HepG2 (cell line): Measurements from ENCODE around the gene NPB. TPM values are rescaled to one million over a fixed set of nuclear protein-coding genes. Genes with fewer than 3 reads are reported as not detected.

Experiments
- CHD2 ChIP-seq: IDR thresholded peaks from 2 replicates; pipeline ENCODE4 v1.6.1; 2011; ENCODE audit warnings: low read depth, low read length, improper control_type of control experiment
- EHMT2 ChIP-seq: fragments of 200-600 bp; sonication (generic); IDR thresholded peaks from 2 replicates; pipeline ENCODE4 v1.7.0; 2017; ENCODE audit warnings: antibody characterized with exemption, low read depth, low read length, borderline replicate concordance
- ONECUT2 ChIP-seq: sonication (generic); formaldehyde crosslinking; IDR thresholded peaks from 2 replicates; pipeline ENCODE4 v1.4.0; 2020; ENCODE audit warnings: missing genetic modification reagents
- PTBP1 ChIP-seq: fragments of 200-400 bp; formaldehyde crosslinking; IDR thresholded peaks from 2 replicates; pipeline ENCODE4 v1.6.1; 2018; ENCODE audit warnings: low read length, low read depth; ENCODE audit not compliant: poor library complexity, severe bottlenecking
- SCMH1 ChIP-seq: sonication (generic); formaldehyde crosslinking; IDR thresholded peaks from 2 replicates; pipeline ENCODE4 v1.9.0; 2021; ENCODE audit warnings: missing genetic modification reagents, mild to moderate bottlenecking, borderline replicate concordance
- ZIK1 ChIP-seq: sonication (generic); formaldehyde crosslinking; IDR thresholded peaks from 2 replicates; pipeline ENCODE4 v1.5.0; 2020; ENCODE audit warnings: mild to moderate bottlenecking, low read depth, missing genetic modification reagents, borderline replicate concordance
- ZKSCAN1 ChIP-seq: fragments of 150-350 bp; IDR thresholded peaks from 2 replicates; pipeline ENCODE4 v1.6.1; 2014; ENCODE audit warnings: low read length
- ZNF264 ChIP-seq: sonication (generic); formaldehyde crosslinking; IDR thresholded peaks from 2 replicates; pipeline ENCODE4 v1.4.0; 2020; ENCODE audit warnings: missing genetic modification reagents
- ZNF446 ChIP-seq: sonication (generic); formaldehyde crosslinking; IDR thresholded peaks from 2 replicates; pipeline ENCODE4 v1.5.0; 2020; ENCODE audit warnings: mild to moderate bottlenecking, missing genetic modification reagents
- ZNF678 ChIP-seq: sonication (generic); formaldehyde crosslinking; IDR thresholded peaks from 2 replicates; pipeline ENCODE4 v1.4.0; 2020; ENCODE audit warnings: mild to moderate bottlenecking, missing genetic modification reagents
- ZNF703 ChIP-seq: sonication (generic); formaldehyde crosslinking; IDR thresholded peaks from 2 replicates; pipeline ENCODE4 v1.5.1; 2020; ENCODE audit warnings: missing genetic modification reagents, mild to moderate bottlenecking, moderate library complexity, borderline replicate concordance
- polyA plus RNA-seq, 8 experiments: library from polyadenylated mRNA; depleted of rRNA in 3 of 8; stranded (reverse) in 7 of 8; unstranded in 1 of 8; fragments of >200 nt; fragmentation: Illumina TruSeq in 4 of 8; extraction: Trizol in 4 of 8; gene quantifications; 2 replicates each; pipeline versions ENCODE4 v1.2.1 to v1.2.3, GENCODE V29; 2011 to 2016; ENCODE audit warnings: low read depth in 4 of 8, missing spikeins in 1 of 8, mixed read lengths in 1 of 8; ENCODE audit not compliant: insufficient read depth in 1 of 8
- total RNA-seq, 5 experiments: library from RNA; depleted of rRNA; stranded (reverse); fragments of >200 nt; fragmentation: Illumina TruSeq; extraction: Trizol; gene quantifications; 2 replicates each; pipeline ENCODE4 v1.2.3, GENCODE V29; 2016; ENCODE audit warnings: low read depth in 1 of 5
- TF ChIP-seq, protein P1 (sequence below): sonication (generic); formaldehyde crosslinking; IDR thresholded peaks from 2 replicates; pipeline ENCODE4 v1.9.0; 2021; ENCODE audit warnings: missing genetic modification reagents, borderline replicate concordance
- TF ChIP-seq, protein P2 (sequence below): sonication (generic); formaldehyde crosslinking; IDR thresholded peaks from 2 replicates; pipeline ENCODE4 v1.4.0; 2020; ENCODE audit warnings: missing genetic modification reagents, borderline replicate concordance
- TF ChIP-seq, protein P3 (sequence below): sonication (generic); formaldehyde crosslinking; IDR thresholded peaks from 2 replicates; pipeline ENCODE4 v1.5.0; 2020; ENCODE audit warnings: mild to moderate bottlenecking, missing genetic modification reagents

The NPB gene
- total and polyA plus RNA-seq, 2 of the 13 experiments (the other 11 are each of a cell fraction or from before 2014, with no cell fraction given) = 0.11 to 0.93 TPM

DNA sequence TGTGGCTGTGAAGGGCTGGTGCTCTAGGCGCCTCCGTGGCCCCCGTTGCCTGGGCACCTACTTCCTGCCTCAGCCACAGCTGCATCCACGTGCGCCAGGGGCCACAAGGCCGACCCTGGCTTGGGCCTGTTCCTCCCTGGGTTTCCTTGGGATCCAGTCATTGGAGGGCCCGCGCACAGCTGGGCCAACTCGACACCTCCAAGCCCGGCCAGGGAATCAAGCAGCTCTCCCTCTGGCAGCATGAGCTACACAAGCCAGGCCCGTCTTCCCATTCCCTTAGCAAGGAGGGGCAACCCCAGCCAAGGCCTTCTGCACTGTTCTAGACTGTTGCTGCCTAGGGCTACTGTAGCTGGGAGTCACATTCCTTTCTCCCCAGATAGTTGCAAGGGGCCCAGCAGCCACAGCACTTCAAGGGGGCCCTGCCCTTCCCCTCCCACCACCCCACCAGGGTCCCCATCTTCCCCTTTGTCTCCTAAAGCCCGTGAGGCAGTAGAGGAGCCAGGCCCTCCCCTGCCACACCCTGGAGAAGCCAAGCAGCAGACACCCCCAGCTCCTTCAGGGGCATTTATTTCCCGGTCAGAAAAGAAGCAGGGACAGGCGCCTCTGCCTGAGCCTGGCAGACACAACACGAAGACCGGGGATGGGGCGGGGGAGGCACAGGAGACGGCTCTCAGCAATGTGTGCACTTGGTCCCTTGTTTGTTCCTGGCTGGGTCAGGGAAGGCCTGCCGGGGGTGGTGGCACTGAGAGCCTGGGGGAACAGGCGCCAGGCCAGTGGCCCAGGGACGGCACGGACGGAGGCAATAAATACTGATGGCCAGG lies 34.7 kb upstream of the NPB start (continued):
- TF ChIP-seq ZNF703 (0 out of 2 replicates have a peak, but pooled peaks have one; percentile 55), ONECUT2 (CRISPR knock-in tag) (no peak; the same call in 1 of the 2 replicates), ZIK1 (no peak), ZNF678 (CRISPR knock-in tag) (no peak), ZNF264 (CRISPR knock-in tag) (no peak), PTBP1 (peak; percentile 61), EHMT2 (no peak), ZNF446 (no peak), SCMH1 (CRISPR knock-in tag) (no peak), CHD2 (no peak), ZKSCAN1 (no peak)
- TF ChIP-seq, protein P1, sequence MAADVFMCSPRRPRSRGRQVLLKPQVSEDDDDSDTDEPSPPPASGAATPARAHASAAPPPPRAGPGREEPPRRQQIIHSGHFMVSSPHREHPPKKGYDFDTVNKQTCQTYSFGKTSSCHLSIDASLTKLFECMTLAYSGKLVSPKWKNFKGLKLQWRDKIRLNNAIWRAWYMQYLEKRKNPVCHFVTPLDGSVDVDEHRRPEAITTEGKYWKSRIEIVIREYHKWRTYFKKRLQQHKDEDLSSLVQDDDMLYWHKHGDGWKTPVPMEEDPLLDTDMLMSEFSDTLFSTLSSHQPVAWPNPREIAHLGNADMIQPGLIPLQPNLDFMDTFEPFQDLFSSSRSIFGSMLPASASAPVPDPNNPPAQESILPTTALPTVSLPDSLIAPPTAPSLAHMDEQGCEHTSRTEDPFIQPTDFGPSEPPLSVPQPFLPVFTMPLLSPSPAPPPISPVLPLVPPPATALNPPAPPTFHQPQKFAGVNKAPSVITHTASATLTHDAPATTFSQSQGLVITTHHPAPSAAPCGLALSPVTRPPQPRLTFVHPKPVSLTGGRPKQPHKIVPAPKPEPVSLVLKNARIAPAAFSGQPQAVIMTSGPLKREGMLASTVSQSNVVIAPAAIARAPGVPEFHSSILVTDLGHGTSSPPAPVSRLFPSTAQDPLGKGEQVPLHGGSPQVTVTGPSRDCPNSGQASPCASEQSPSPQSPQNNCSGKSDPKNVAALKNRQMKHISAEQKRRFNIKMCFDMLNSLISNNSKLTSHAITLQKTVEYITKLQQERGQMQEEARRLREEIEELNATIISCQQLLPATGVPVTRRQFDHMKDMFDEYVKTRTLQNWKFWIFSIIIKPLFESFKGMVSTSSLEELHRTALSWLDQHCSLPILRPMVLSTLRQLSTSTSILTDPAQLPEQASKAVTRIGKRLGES = peak; percentile 63; the same call in 1 of the 2 replicates
- TF ChIP-seq, protein P2, sequence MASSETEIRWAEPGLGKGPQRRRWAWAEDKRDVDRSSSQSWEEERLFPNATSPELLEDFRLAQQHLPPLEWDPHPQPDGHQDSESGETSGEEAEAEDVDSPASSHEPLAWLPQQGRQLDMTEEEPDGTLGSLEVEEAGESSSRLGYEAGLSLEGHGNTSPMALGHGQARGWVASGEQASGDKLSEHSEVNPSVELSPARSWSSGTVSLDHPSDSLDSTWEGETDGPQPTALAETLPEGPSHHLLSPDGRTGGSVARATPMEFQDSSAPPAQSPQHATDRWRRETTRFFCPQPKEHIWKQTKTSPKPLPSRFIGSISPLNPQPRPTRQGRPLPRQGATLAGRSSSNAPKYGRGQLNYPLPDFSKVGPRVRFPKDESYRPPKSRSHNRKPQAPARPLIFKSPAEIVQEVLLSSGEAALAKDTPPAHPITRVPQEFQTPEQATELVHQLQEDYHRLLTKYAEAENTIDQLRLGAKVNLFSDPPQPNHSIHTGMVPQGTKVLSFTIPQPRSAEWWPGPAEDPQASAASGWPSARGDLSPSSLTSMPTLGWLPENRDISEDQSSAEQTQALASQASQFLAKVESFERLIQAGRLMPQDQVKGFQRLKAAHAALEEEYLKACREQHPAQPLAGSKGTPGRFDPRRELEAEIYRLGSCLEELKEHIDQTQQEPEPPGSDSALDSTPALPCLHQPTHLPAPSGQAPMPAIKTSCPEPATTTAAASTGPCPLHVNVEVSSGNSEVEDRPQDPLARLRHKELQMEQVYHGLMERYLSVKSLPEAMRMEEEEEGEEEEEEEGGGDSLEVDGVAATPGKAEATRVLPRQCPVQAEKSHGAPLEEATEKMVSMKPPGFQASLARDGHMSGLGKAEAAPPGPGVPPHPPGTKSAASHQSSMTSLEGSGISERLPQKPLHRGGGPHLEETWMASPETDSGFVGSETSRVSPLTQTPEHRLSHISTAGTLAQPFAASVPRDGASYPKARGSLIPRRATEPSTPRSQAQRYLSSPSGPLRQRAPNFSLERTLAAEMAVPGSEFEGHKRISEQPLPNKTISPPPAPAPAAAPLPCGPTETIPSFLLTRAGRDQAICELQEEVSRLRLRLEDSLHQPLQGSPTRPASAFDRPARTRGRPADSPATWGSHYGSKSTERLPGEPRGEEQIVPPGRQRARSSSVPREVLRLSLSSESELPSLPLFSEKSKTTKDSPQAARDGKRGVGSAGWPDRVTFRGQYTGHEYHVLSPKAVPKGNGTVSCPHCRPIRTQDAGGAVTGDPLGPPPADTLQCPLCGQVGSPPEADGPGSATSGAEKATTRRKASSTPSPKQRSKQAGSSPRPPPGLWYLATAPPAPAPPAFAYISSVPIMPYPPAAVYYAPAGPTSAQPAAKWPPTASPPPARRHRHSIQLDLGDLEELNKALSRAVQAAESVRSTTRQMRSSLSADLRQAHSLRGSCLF (CRISPR knock-in tag) = 0 out of 2 replicates have a peak, but pooled peaks have one; percentile 21
- TF ChIP-seq, protein P3, sequence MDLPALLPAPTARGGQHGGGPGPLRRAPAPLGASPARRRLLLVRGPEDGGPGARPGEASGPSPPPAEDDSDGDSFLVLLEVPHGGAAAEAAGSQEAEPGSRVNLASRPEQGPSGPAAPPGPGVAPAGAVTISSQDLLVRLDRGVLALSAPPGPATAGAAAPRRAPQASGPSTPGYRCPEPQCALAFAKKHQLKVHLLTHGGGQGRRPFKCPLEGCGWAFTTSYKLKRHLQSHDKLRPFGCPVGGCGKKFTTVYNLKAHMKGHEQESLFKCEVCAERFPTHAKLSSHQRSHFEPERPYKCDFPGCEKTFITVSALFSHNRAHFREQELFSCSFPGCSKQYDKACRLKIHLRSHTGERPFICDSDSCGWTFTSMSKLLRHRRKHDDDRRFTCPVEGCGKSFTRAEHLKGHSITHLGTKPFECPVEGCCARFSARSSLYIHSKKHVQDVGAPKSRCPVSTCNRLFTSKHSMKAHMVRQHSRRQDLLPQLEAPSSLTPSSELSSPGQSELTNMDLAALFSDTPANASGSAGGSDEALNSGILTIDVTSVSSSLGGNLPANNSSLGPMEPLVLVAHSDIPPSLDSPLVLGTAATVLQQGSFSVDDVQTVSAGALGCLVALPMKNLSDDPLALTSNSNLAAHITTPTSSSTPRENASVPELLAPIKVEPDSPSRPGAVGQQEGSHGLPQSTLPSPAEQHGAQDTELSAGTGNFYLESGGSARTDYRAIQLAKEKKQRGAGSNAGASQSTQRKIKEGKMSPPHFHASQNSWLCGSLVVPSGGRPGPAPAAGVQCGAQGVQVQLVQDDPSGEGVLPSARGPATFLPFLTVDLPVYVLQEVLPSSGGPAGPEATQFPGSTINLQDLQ (CRISPR knock-in tag) = no peak
